Keratinocyte (primary cell): ENCODE data around the gene HHATL. TPM values are rescaled to one million over a fixed set of nuclear protein-coding genes. Genes with fewer than 3 reads are reported as not detected.

Experiments used
- DNase-seq: peaks from one replicate; pipeline ENCODE4 v3.0.0-alpha.2; 2011; ENCODE audit warnings: low read depth, missing footprints, low spot score
- FAIRE-seq: peaks from 2 replicates; lab custom pipeline; 2011; peaks lifted over from hg19 to GRCh38; lab: Jason Lieb, UNC
- H2AFZ ChIP-seq: 2 replicates; pipeline ENCODE4 v1.6.0; 2012; ENCODE audit warnings: low read length, control low read depth, inconsistent platforms; ENCODE audit not compliant: control insufficient read depth
- H3K27ac ChIP-seq: 2 replicates; pipeline ENCODE4 v1.5.1; 2011; ENCODE audit warnings: low read length; ENCODE audit not compliant: control insufficient read depth, insufficient read depth
- H3K27me3 ChIP-seq: 3 replicates; pipeline ENCODE4 v1.6.0; 2011; ENCODE audit warnings: low read length; ENCODE audit not compliant: control insufficient read depth, insufficient read depth; ENCODE audit errors: extremely low read depth
- H3K36me3 ChIP-seq, 2 experiments: 2 replicates in 1 of 2; 3 replicates in 1 of 2; pipeline ENCODE4 v1.5.1; 2011; ENCODE audit warnings: low read length in 2 of 2, mild to moderate bottlenecking in 1 of 2; ENCODE audit not compliant: control insufficient read depth in 2 of 2, insufficient read depth in 2 of 2; ENCODE audit errors: extremely low read depth in 1 of 2
- H3K4me1 ChIP-seq: 3 replicates; pipeline ENCODE4 v1.5.1; 2011; ENCODE audit warnings: low read length; ENCODE audit not compliant: control insufficient read depth, insufficient read depth; ENCODE audit errors: extremely low read depth
- H3K4me2 ChIP-seq: 3 replicates; pipeline ENCODE4 v1.6.0; 2011; ENCODE audit warnings: low read depth, low read length; ENCODE audit not compliant: control insufficient read depth, insufficient read depth; ENCODE audit errors: extremely low read depth
- H3K4me3 ChIP-seq, 3 experiments: fragments of 200-600 bp in 1 of 3; sonication (generic) in 1 of 3; 2 replicates in 2 of 3; 3 replicates in 1 of 3; pipeline ENCODE4 v1.5.1; 2011 to 2016; ENCODE audit warnings: low read length in 3 of 3, mild to moderate bottlenecking in 3 of 3, control low read depth in 2 of 3, inconsistent platforms in 1 of 3, low read depth in 1 of 3, mixed read lengths in 1 of 3, mixed run types in 1 of 3, moderate library complexity in 1 of 3; ENCODE audit not compliant: control insufficient read depth in 2 of 3, insufficient read depth in 2 of 3; ENCODE audit errors: extremely low read depth in 1 of 3
- H3K79me2 ChIP-seq: 2 replicates; pipeline ENCODE4 v1.6.0; 2012; ENCODE audit warnings: low read length; ENCODE audit not compliant: control insufficient read depth, insufficient read depth
- H3K9ac ChIP-seq: 3 replicates; pipeline ENCODE4 v1.6.0; 2011; ENCODE audit warnings: low read length; ENCODE audit not compliant: control insufficient read depth, insufficient read depth; ENCODE audit errors: extremely low read depth
- H3K9me1 ChIP-seq: 3 replicates; pipeline ENCODE4 v1.6.0; 2011; ENCODE audit warnings: low read length; ENCODE audit not compliant: control insufficient read depth, insufficient read depth; ENCODE audit errors: extremely low read depth
- H3K9me3 ChIP-seq: 2 replicates; pipeline ENCODE4 v1.5.1; 2012; ENCODE audit warnings: low read depth, low read length; ENCODE audit not compliant: control insufficient read depth
- H4K20me1 ChIP-seq: 3 replicates; pipeline ENCODE4 v1.6.0; 2011; ENCODE audit warnings: low read length; ENCODE audit not compliant: control insufficient read depth, insufficient read depth; ENCODE audit errors: extremely low read depth
- CTCF ChIP-seq, 3 experiments: IDR thresholded peaks in 1 of 3; conservative IDR thresholded peaks in 1 of 3; optimal IDR thresholded peaks in 1 of 3; 2 replicates in 2 of 3; 3 replicates in 1 of 3; pipeline versions ENCODE3 to v1.5.1; 2011; ENCODE audit warnings: low read length in 3 of 3, mild to moderate bottlenecking in 3 of 3, moderate library complexity in 2 of 3, control low read depth in 1 of 3, inconsistent platforms in 1 of 3; ENCODE audit not compliant: insufficient read depth in 2 of 3; ENCODE audit errors: extremely low read depth in 1 of 3
- EZH2 ChIP-seq: IDR thresholded peaks from one replicate; pipeline ENCODE4 v1.6.1; 2012; ENCODE audit warnings: inconsistent platforms, mild to moderate bottlenecking, low read length, moderate library complexity
- dilution Hi-C: fragments of 300-500 bp; cut with MboI; formaldehyde crosslinking; loops from one replicate; pipeline ENCODE4 v1.7.0; 2020; ENCODE audit warnings: low sequenced_read_pairs; ENCODE audit not compliant: extremely low pct_ligation_motif_present
- polyA plus RNA-seq, 5 experiments: library from polyadenylated mRNA; depleted of rRNA in 3 of 5; stranded (reverse) in 3 of 5; stranded (forward) in 1 of 5; unstranded in 1 of 5; fragments of >200 nt; gene quantifications; 1 replicate in 1 of 5; 2 replicates in 3 of 5; 3 replicates in 1 of 5; pipeline versions ENCODE4 v1.2.1 to v1.2.3, GENCODE V29; 2011 to 2012; ENCODE audit warnings: missing spikeins in 2 of 5, low read depth in 1 of 5, low replicate concordance in 1 of 5

HHATL gene
- polyA plus RNA-seq, 1 donor (not counting 4 experiments of a cell fraction or from before 2014, with no cell fraction given), result not detected

DNA sequence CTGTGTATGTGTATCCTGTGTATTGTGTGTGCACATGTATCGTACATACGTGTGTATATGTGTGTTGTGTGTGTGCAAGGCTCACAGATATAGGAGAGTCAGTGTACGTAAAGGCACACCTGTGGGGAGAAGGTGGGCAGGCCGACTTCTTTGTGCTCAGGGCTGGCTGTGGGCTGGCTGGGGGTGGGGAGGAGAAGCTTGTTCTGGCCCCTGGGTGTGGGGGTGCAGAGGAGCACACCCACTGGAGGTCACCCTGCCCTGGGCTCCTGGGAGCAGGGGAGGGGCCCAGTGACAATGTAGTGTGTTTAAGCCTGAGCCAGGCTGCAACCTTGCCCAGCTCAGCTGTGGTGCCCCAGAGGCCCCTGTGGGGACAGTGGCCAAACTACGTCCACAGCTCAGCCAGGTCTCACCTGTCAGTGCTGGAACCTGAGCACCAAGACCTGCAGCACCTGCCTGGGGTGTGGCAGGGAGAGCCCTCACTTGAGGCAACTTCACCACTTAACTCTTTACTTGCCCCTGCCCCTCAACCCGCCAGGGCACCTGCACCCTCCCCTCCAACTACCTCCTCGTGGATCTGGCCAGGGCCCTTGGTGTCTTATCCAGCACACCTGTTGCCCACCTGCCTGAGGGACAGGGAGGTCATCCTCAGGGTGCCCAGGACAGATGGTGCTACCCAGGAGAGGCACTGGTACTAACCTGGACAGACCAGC lies 2.6 kb upstream of the HHATL start:
- Histone ChIP-seq H3K9me3 (no peaks in the 10 kb centered on the region), H3K36me3 (no peaks in the 10 kb centered on the region), H3K27me3 (no peaks in the 10 kb centered on the region), H3K4me1 (no peaks in the 10 kb centered on the region), H3K79me2 (no peaks in the 10 kb centered on the region), H3K9ac (no peak overlapping the region), H4K20me1 (peaks cover 4% of the 10 kb centered on the region), H2AFZ (no peak overlapping the region), H3K27ac (no peak overlapping the region), H3K4me2 (no peak overlapping the region), H3K9me1 (no peaks in the 10 kb centered on the region), H3K4me3 (no peak overlapping the region)
- DNase-seq, result no peak
- TF ChIP-seq CTCF (optimal IDR thresholded peaks at IDR 0.05 in 1 of 3, IDR thresholded peaks at IDR 0.05 in 1 of 3, conservative IDR thresholded peaks at IDR 0.05 in 1 of 3; ENCODE audit: extremely low read depth in 1 of 3, insufficient read depth in 2 of 3, low read length in 3 of 3) (no peak), EZH2 (no peak)
- dilution Hi-C loops, result no loop called here
- no peak for FAIRE-seq

DNA sequence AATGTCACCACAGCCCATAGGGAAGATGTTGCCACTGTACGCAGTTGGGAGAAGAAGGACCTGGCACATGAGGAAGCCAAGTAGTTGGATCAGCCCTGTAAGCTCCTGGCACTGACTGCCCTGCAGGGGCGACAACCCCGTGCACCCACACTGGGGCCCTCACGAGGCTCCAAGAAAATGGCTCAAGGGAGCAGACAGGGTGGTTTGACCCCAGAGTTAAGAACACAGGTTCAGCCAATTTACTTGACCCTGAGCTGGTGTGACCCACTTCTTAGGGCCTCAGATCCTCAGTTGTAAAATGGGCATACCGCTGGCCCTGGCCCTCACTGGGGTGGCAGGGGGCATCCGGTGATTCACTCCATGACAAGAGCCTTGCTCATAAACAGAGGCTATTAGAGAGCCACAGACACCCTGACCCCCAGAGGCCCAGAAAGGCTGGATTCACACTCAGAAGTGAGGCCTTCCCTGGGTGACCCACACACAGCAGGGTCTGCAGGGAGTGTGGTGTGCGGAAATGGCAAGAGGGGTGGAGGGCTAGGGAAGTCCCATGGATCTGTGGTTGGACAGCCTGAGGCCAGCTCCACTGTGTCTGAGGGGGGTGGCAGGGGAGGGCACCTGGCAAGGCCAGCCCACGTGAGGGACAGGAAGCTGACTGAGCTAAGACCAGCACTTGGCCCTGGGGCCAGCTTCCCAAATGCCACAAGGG lies 1.7 kb upstream of the HHATL start:
- H3K9ac ChIP-seq, result no peak overlapping the region
- peaks cover 4% of the 10 kb centered on the region for H4K20me1 ChIP-seq
- H3K4me2 ChIP-seq, result no peak overlapping the region
- H3K4me1 ChIP-seq, result no peaks in the 10 kb centered on the region
- no peak overlapping the region for H3K27ac ChIP-seq
- H2AFZ ChIP-seq, result no peak overlapping the region
- dilution Hi-C loops, result no loop called here
- TF ChIP-seq EZH2, result no peak
- no peak for TF ChIP-seq CTCF (optimal IDR thresholded peaks at IDR 0.05 in 1 of 3, IDR thresholded peaks at IDR 0.05 in 1 of 3, conservative IDR thresholded peaks at IDR 0.05 in 1 of 3; ENCODE audit: extremely low read depth in 1 of 3, insufficient read depth in 2 of 3, low read length in 3 of 3)
- no peaks in the 10 kb centered on the region for H3K79me2 ChIP-seq
- H3K9me3 ChIP-seq, result no peaks in the 10 kb centered on the region
- H3K36me3 ChIP-seq, result no peaks in the 10 kb centered on the region
- FAIRE-seq (no peak), DNase-seq (no peak)
- no peaks in the 10 kb centered on the region for H3K9me1 ChIP-seq
- no peak overlapping the region for H3K4me3 ChIP-seq
- H3K27me3 ChIP-seq, result no peaks in the 10 kb centered on the region
